Esophagus squamous epithelium (tissue), 5 donors: ENCODE data around the gene RASGRF1. TPM values are rescaled to one million over a fixed set of nuclear protein-coding genes. Genes with fewer than 3 reads are reported as not detected.

Experiments
- DNase-seq: peaks from one replicate; lab custom pipeline; 2025; lab: John Stamatoyannopoulos, UW
- H3K27ac ChIP-seq, 4 donors: fragments of 200-600 bp; sonication (generic); one replicate each; pipeline ENCODE4 v1.5.1; 2016 to 2019; ENCODE audit warnings: mild to moderate bottlenecking in 1 of 4
- H3K27me3 ChIP-seq, 4 donors: fragments of 200-600 bp; sonication (generic); 1 replicate in 3 of 4; 2 replicates in 1 of 4; pipeline versions ENCODE4 v1.5.1 to v1.6.0; 2017 to 2021; ENCODE audit warnings: antibody characterized with exemption in 1 of 4
- H3K36me3 ChIP-seq, 3 donors: fragments of 200-600 bp; sonication (generic); one replicate each; pipeline ENCODE4 v1.5.1; 2016 to 2019
- H3K4me1 ChIP-seq, 3 donors: fragments of 200-600 bp; sonication (generic); one replicate each; pipeline ENCODE4 v1.5.1; 2017 to 2019
- H3K4me3 ChIP-seq, 4 donors: fragments of 200-600 bp; sonication (generic); 1 replicate in 3 of 4; 2 replicates in 1 of 4; pipeline ENCODE4 v1.5.1; 2016 to 2019; ENCODE audit warnings: mild to moderate bottlenecking in 2 of 4, moderate library complexity in 1 of 4
- H3K9me3 ChIP-seq, 3 donors: fragments of 200-600 bp; sonication (generic); one replicate each; pipeline ENCODE4 v1.5.1; 2016 to 2019
- POLR2A ChIP-seq, 4 donors: fragments of 450-650 bp; IDR thresholded peaks; one replicate each; pipeline ENCODE4 v1.6.1; 2017; ENCODE audit warnings: antibody characterized with exemption in 4 of 4, mild to moderate bottlenecking in 4 of 4, moderate library complexity in 3 of 4
- WGBS, 2 donors: methylation state at CpG; one replicate each; pipeline ENCODE4 v1.1.5; 2018; 5-methylcytosine and 5-hydroxymethylcytosine counted together
- intact Hi-C: fragments of 100-400 bp; cut with DNase I; formaldehyde crosslinking; loops from one replicate; pipeline ENCODE4 v1.15.0; 2022
- total RNA-seq, 4 donors: library from RNA; depleted of rRNA; stranded (reverse); fragments of >200 nt; gene quantifications; one replicate each; pipeline ENCODE4 v1.1.0, GENCODE V29; 2016
- TF ChIP-seq, protein P1 (sequence below), 6 experiments: fragments of 450-650 bp in 4 of 6; fragments of 200-600 bp in 2 of 6; sonication (generic) in 2 of 6; IDR thresholded peaks; one replicate each; pipeline ENCODE4 v1.5.1; 2016 to 2019; ENCODE audit warnings: antibody characterized with exemption in 6 of 6, mild to moderate bottlenecking in 4 of 6, moderate library complexity in 4 of 6
- donor health status: DM: yes; HTN: yes; CAD: no.

Gene RASGRF1
- total RNA-seq, 4 donors from 2014 or later: 0.23 TPM; not detected in 3

DNA sequence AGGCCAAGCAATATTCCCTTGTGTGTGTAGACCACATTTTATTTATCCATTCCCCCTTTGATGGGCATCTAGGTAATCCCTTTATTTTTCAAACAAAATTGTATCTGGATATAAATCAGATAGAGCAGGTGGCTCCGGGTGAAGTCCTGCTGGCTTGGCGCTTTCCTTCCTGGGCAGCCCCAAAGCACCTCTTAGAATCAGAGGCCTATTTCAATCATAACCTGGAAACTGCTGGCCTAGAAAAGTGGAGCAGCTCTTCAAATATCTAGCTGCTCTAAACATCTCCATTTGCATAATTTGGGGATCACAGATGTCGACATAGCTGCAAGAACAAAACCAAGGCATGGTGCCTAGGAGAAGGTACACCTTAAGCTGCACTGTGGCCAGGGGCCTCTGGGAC lies 40.2 kb downstream of the RASGRF1 start:
- peaks cover 0 to 6% (median 0%) of the 10 kb centered on the region in 4 donors for H3K27me3 ChIP-seq
- no peak for TF ChIP-seq POLR2A (IDR thresholded peaks at IDR 0.05)
- TF ChIP-seq, protein P1, sequence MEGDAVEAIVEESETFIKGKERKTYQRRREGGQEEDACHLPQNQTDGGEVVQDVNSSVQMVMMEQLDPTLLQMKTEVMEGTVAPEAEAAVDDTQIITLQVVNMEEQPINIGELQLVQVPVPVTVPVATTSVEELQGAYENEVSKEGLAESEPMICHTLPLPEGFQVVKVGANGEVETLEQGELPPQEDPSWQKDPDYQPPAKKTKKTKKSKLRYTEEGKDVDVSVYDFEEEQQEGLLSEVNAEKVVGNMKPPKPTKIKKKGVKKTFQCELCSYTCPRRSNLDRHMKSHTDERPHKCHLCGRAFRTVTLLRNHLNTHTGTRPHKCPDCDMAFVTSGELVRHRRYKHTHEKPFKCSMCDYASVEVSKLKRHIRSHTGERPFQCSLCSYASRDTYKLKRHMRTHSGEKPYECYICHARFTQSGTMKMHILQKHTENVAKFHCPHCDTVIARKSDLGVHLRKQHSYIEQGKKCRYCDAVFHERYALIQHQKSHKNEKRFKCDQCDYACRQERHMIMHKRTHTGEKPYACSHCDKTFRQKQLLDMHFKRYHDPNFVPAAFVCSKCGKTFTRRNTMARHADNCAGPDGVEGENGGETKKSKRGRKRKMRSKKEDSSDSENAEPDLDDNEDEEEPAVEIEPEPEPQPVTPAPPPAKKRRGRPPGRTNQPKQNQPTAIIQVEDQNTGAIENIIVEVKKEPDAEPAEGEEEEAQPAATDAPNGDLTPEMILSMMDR (IDR thresholded peaks at IDR 0.05): no peak
- H3K4me3 ChIP-seq: no peak overlapping the region
- DNase-seq: no peak
- H3K27ac ChIP-seq: no peak overlapping the region
- 88 to 100% methylated on average over 2 to 3 of the region's 3 CpGs for WGBS, 2 donors
- intact Hi-C loops: no loop called here
- H3K4me1 ChIP-seq: no peaks in the 10 kb centered on the region
- H3K9me3 ChIP-seq: no peaks in the 10 kb centered on the region
- no peaks in the 10 kb centered on the region for H3K36me3 ChIP-seq

DNA sequence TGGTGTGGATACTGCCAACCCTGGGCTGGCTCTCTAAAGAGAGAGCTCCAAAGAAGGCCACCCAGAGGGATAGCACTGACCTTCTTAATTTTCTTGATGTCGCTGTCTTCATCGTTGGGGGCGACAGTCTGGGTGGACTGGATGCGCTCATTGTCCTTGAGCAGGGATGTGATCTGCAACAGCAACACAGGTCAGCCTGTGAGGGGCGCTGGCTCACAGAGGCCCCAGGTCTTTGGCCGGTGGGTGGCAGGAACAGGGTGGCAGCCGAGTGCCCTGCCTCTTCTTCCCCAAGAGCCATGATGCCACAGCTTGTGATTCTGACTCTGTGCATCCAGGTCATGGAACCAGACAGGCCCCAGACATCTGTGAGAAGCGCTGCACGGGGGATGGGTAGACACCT lies 41.2 kb downstream of the RASGRF1 start:
- H3K4me3 ChIP-seq: no peak overlapping the region
- 90% methylated on average over 2 of the region's 9 CpGs; no CpG with 5 or more reads in 1 of the 2 donors for WGBS, 2 donors
- no peak overlapping the region for H3K27ac ChIP-seq
- no peaks in the 10 kb centered on the region for H3K9me3 ChIP-seq
- no peaks in the 10 kb centered on the region for H3K36me3 ChIP-seq
- no peaks in the 10 kb centered on the region for H3K4me1 ChIP-seq
- intact Hi-C loops: no loop called here
- DNase-seq: no peak
- no peak for TF ChIP-seq POLR2A (IDR thresholded peaks at IDR 0.05)
- TF ChIP-seq, protein P1 (IDR thresholded peaks at IDR 0.05): no peak
- peaks cover 0 to 6% (median 0%) of the 10 kb centered on the region in 4 donors for H3K27me3 ChIP-seq

DNA sequence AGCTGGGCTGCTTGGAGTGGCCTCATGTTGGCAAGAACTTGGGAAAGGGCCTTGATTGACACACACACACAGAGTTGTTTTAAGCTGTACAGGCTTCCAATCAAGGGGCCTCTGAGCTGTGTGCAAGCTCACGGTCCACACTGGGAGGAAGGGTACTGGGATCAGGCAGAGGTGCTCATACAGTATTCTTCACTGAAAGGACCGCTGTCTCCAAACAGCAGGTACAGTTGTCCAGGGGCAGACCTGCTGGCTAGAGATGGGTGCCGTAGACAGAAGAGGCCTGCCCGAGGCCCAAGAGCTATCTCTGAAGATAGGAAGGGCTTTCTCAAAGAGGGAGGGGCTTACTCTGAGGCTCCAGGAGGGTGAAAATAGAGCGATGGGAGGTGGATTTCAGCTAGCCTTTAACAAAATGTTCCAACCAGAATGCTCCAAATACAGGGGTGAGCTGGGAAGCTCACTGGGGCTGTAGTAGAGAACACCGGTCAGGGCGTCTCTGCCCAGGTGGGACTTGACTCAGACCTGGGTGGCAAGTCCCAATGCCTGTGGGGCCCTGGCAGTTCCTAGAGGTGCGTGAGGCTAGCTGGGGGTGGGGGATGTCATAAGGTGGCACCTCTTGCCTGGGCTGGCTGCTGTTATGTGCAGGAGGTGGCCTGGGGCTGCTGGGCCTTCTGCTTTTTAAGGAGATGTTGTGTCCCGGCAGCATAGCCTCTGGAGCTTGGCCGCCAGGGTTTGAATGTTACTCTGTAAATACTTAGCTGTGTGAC lies 42.7 kb downstream of the RASGRF1 start:
- Histone ChIP-seq H3K27ac (no peak overlapping the region), H3K27me3 (peaks cover 0 to 6% (median 0%) of the 10 kb centered on the region in 4 donors), H3K9me3 (peaks cover 0 to 10% (median 0%) of the 10 kb centered on the region in 3 donors), H3K4me3 (no peak overlapping the region), H3K36me3 (no peaks in the 10 kb centered on the region), H3K4me1 (no peaks in the 10 kb centered on the region)
- TF ChIP-seq POLR2A (IDR thresholded peaks at IDR 0.05): no peak
- TF ChIP-seq, protein P1 (IDR thresholded peaks at IDR 0.05): no peak
- DNase-seq: no peak
- intact Hi-C loops: no loop called here
- 85 to 88% methylated on average over 8 to 9 of the region's 10 CpGs for WGBS, 2 donors

DNA sequence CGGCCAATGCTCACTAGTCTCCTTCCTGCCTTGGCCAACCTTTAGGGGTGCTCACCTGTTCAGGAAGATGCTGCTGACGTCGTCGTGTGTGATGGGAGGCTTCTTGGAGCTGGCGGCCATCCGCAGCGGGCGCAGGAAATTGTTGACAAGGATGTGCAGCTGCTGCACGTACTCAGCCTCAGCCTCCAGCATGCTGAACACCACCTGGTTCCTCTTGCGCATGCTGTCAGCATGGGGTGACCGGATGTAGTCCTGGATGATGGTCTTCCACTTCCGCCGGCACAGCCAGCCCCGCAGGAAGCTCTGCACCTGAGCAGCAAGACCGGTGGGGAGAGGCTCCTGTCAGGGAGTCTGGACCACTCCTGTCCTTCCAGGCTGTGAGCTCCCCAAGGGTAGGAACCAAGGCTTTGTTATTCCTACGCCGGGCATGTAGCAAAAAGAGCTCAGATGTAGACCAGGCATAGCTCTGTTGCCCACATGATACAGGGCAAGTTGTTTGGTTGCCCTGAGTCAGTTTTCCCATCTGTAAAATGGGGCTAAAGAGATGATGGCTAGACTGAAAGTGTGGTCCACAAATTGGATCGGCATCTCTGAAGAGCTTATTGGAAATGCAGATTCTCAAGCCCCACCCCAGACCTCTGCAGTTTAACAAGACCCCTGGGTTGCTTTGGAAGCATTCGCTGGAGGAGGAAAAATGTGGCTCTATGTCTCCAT lies 43.7 kb downstream of the RASGRF1 start:
- TF ChIP-seq, protein P1 (IDR thresholded peaks at IDR 0.05): no peak
- no peaks in the 10 kb centered on the region for H3K36me3 ChIP-seq
- no peaks in the 10 kb centered on the region for H3K4me1 ChIP-seq
- peaks cover 0 to 9% (median 0%) of the 10 kb centered on the region in 4 donors for H3K27me3 ChIP-seq
- DNase-seq: no peak
- no peak overlapping the region for H3K4me3 ChIP-seq
- intact Hi-C loops: no loop called here
- H3K27ac ChIP-seq: no peak overlapping the region
- peaks cover 0 to 18% (median 0%) of the 10 kb centered on the region in 3 donors for H3K9me3 ChIP-seq
- WGBS, 2 donors: 54 to 87% methylated on average over 4 to 5 of the region's 19 CpGs

DNA sequence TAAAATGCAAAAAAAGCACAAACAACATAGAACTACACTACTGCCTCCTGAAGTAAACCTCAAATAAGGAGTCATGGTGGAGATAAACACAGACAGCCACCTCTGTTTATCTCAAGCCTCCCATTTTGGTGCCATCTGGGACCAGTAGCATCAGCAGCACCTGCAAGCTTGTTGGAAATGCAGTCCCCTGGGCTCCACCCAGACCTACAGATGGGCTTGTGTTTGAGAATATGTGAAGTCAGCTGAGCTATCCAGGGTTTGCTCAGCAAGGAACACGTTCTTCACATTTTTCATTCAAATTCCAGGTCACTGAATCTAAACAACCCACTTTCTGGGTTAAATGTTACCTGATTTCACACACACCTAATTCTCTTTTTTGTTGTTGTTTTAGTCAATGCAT lies 45.5 kb downstream of the RASGRF1 start:
- no peaks in the 10 kb centered on the region for H3K36me3 ChIP-seq
- peaks cover 0 to 18% (median 0%) of the 10 kb centered on the region in 3 donors for H3K9me3 ChIP-seq
- H3K4me1 ChIP-seq: no peaks in the 10 kb centered on the region
- DNase-seq: no peak
- H3K27me3 ChIP-seq: peaks cover 0 to 9% (median 0%) of the 10 kb centered on the region in 4 donors
- H3K27ac ChIP-seq: no peak overlapping the region
- 27 to 41% methylated on average over 1 of the region's 1 CpG for WGBS, 2 donors
- intact Hi-C loops: no loop called here
- no peak overlapping the region for H3K4me3 ChIP-seq
- TF ChIP-seq, protein P1 (IDR thresholded peaks at IDR 0.05): no peak
- no peak for TF ChIP-seq POLR2A (IDR thresholded peaks at IDR 0.05)
